GM19328 (cell line): ENCODE data around the gene CCDC159.
"Not testable (repeated sequence)": the region's sequence is repeated elsewhere in the genome, so short reads cannot be mapped to it uniquely, and the experiment has no call there.

ENCODE experiments used
- ATAC-seq: cut with Tn5 transposase; IDR thresholded peaks from one replicate; pipeline ENCODE4 v1.9.1; 2021; ENCODE audit warnings: mild to moderate bottlenecking, moderate library complexity; ENCODE audit not compliant: unreplicated experiment

The CCDC159 gene

DNA sequence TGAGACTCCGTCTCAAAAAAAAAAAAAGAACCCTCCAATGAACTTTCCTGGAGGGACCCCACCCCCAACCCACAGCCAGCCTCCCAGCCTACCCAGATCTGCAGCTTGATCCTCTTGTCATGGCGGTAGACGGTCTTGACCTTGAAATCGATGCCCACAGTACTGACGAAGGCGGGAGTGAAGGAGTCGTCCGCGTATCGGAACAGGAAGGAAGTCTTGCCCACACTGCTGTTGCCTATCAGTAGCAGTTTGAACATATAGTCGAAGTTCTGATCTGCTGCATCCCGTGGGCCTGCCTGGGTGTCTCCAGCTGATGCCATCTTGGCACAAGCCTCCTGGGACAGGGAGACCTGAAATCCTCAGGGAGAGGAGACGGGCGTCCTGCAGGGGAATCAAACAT, 9.2 kb upstream of the CCDC159 start:
- no peak for ATAC-seq

DNA sequence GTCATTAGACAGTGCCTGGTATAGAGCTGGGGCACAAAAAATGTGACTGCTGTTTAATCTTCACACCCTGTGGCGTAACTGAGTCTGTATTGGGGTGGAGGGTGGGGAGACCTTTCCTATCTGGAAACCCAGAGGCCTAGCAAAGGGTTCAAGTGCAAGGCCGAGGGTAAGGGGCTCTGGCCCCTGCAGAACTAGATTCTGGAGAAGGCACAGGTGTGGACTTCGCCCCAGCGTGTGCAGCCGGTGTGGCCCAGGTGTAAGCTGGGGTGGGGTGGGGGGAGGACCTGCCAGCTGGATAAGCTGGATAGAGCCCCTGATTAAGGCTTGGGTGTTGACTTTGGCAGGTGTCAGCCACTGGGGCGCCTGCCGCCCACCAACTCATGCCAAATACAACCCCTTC, 8.2 kb upstream of the CCDC159 start:
- no peak for ATAC-seq

DNA sequence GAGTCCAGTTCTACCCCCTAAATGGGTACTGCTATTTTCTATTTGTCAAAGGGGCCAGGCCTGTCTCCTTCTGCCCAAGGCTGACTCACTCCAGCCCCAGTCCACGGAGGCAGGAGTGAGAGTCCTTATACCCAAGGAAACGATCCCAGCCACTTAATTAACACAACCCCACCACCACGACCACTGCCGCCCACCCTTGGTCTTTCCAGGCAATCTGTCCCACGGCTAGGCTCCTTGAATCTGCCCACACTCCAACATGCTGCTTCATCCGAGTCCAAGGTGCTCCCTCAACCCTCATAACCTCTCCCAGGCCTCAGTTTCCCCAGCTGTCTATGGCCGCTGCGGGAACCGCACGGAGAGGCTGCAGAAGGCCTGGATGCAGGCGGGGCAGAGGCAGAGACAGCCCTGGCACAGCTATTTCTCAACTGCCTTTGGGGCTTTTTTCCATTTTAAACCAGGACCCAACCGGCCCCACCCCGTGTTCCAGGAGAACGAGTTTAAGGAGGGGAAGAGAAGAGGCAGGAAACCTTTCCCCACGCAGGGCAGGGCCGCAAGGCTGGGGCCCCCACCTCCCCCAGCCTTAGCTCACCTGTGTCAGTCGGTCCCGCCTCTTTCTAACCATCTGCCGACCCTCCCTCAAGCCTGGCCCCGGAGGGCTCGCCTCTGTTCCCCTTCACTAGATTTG, 7.6 kb upstream of the CCDC159 start:
- no peak for ATAC-seq

DNA sequence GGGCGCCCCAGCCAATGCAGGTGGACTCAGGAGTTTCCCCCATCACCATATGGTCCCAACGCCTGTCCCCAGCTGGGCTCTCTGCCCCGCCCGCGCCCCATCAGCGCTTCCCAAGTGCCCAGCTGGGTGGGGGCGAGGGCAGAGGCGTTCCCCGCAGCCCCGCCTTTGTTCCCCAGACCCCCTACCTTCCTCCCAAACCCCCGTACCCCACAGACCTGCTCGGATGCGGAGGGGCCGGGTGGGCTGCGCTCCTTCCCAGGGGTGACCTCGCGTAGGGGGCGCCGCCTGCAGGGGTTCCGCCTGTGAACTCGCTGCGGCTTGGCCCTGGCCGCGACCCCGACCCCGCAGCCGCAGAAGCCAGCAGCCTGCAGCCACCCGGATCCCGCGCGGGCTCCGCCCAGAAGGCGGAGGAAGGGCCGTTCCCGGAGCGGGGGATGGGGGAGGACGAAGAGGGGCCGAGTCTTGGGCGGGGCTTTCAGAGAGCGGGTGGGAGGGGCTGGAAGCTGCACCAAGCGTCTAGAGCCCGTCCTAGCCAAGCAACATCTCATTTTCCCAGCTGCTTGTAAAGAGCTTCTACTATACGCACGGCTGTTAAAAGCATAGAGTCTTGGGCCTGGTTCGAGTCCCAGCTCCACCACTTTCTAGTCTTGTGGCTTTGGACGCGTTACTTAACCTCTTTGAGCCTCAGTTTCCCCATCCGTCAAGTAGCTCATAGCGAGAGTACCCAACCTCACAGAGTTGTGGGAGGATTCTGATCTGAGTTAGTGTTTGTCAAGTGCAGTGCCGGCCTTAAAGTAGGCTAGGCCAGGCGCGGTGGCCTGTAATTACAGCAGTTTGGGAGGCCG, 6.8 kb upstream of the CCDC159 start, which contains the start of gene RAB3D:
RAB3D (minus strand) TSS at position 404 of the 845 bp plus-strand sequence. CDS start 2,258 bp downstream, outside the sequence.
- ATAC-seq: peak; percentile 59

DNA sequence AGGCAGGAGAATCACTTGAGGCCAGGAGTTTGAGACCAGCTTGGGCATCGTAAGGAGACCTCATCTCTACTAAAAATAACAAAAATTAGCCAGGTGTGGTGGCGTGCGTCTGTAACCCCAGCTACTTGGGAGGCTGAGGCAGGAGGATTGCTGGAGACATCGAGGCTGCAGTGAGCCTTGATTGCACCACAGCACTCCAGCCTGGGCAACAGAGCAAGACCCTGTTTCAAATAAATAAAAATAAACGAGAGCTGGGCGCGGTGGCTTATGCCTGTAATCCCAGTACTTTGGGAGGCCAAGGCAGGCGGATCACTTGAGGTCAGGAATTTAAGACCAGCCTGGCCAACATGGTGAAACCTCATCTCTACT, 6.2 kb upstream of the CCDC159 start:
- not testable (repeated sequence) for ATAC-seq

DNA sequence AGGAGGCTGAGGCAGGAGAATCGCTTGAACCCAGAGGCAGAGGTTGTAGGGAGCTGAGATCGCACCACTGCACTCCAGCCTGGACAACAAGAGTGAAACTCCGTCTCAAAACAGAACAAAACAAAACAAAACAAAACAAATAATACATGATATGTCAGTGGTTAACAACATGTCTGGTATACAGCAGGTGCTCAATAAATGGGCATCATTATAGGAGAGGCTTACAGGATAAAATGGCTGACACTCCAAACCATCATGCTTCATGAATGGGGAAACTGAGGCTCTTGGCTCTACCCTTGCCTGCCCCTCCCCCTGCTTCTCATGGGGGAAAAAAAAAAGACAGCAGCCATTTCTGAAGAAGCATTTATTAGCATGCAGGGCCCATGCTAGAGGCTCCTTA, 3.9 kb upstream of the CCDC159 start:
- ATAC-seq: no peak

DNA sequence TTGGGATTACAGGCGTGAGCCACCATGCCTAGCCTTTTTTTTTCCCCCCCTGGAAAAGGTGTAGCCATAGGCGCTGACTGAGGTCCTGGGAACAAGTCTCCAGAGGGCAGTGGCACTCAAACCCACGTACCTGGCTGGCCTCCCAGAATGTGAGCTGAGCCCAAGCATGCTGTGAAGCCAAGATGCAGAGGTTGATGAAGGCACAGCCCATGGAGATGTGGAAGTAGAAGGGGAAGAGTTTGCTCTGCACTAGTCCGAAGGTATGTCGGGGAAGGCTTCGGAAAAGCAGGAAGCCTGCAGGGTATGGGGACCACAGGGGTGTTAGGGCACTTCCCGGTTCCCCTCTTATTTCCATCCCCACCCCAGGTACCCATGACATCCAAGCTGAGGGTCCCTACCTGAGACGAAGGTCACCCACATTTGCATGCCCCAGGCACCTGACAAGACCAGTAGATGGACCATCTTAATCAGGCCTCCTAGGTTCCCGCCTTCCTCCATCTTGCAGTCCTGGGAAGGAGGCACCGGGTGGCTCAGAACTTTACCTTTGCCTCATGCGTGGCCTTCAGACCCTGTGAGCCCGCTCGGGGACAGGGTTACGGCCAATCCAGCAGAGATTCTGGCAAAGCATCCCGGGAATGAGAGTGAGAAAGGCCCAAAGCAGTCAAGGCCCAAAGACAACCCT, 1.1 kb upstream of the CCDC159 start:
- no peak for ATAC-seq

DNA sequence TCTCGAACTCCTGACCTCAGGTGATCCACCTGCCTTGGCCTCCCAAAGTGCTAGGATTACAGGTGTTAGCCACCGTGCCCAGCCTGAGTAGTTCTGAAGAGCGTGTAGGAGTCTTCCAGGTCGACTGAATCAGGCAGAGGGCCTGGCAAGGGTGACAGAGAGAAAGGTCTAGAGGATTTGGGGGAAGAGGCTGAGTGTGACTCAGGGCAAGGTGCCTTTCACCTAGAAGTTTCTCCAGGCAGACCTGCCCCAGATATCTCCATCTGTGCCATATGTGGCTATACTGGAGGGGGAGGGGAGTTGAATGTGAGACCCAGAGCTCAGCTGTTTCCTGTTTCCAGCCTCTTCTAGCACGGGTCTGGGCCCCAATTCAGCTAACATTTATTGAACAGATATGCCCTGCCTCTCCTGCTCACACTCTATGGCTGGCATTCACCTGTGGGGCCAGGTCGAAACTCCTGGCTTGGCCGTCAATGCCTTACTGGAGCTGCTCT, 1.3 kb downstream of the CCDC159 start:
- ATAC-seq: no peak

DNA sequence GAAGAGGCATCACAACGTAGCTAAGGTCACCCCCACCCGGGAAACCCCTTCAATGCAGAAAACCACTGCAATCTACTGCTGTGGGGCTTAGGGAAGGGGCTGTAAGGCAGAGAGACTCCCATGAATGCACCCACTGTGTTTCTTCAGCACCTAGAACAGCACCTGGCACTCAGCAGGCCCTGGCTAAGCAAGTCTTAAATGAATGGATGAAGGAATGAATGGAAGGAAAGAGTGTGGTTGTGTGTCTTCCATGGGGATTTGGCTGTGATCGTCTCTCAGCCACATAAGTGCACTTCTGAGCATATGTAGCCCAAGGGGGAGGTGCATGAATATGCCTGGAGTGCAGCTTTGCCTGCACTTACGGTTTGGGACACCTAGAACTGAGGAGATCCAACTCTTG, 2.9 kb downstream of the CCDC159 start:
- ATAC-seq: no peak

DNA sequence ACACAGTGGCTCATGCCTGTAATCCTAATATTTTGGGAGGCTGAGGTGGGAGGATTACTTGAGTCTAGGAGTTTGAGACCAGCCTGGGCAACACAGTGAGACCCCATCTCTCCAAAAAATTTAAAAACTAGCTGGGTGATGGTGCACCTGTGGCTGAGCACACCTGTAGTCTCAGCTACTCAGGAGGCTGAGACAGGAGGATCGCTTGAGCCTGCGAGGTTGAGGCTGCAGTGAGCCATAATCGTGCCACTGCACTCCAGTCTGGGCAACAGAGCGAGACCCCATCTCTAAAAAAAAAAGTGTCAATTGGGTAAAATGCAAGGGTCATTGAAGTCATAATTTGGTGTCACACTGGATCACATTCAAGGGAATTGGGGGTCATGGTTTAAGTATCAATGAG, 7.8 kb downstream of the CCDC159 start:
- ATAC-seq: not testable (repeated sequence)

DNA sequence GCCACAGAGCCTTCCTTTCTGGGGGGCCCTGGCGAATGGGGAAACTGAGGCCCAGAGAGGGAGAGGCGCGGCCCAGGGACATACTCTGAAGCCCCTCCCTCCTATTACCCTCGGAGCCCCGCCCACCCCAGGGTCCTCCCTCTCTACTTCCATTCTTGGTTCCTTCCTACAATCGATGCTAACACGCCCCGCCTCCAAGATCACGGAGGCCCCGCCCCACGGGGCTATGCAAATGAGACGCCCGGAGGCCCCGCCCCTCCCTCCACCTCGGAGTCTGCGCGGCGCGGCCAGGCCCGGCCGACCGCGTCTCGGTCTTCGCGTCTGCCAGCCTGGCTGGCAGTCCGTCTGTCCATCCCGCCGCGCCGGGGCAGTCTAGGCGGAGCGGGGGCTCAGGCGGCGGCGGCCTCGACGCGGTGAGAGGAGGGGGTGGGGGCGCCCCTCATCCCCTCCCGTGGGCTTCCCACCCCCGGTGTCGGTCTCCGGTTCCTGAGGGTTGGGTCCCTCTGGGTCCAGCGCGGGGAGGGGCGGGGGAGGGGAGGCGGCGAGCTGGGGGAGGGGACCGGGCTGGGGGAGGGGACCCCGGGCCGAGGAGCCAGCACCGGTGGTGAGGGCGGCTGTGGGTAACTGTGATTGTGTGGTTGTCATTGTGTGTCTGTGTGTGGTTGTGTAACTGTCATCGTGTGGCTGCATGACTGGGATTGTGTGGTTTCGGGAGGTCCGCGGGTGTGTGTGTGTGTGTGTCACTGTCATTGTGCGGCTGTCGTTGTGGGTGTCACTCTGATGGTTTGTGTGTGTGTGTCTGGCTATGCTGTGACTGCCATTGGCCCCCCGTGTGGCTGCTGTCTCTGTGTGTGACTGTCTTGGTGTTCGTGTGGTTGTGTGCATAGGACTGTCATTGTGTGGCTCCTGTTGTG, 9.1 kb downstream of the CCDC159 start, which contains the start of gene PLPPR2:
PLPPR2 (plus strand) TSS at position 273 of the 914 bp plus-strand sequence. CDS start 2,242 bp downstream, outside the sequence.
- no peak for ATAC-seq

DNA sequence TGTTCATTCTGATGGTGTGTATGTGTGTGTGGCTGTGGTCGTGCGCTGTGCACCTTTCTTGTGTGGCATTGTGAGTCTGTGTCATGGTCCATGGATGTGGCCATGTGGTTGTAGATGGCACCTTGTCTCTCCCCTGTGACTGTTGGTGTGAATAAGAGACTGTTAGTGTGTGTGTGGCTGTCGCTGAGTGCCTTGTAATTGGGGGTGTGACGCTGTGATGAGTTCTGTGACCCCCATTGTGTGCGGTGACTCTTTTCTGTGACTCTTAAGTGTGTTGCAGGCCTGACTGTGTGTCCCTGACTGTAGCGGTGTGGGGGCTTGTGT, 9.7 kb downstream of the CCDC159 start:
- ATAC-seq: no peak

DNA sequence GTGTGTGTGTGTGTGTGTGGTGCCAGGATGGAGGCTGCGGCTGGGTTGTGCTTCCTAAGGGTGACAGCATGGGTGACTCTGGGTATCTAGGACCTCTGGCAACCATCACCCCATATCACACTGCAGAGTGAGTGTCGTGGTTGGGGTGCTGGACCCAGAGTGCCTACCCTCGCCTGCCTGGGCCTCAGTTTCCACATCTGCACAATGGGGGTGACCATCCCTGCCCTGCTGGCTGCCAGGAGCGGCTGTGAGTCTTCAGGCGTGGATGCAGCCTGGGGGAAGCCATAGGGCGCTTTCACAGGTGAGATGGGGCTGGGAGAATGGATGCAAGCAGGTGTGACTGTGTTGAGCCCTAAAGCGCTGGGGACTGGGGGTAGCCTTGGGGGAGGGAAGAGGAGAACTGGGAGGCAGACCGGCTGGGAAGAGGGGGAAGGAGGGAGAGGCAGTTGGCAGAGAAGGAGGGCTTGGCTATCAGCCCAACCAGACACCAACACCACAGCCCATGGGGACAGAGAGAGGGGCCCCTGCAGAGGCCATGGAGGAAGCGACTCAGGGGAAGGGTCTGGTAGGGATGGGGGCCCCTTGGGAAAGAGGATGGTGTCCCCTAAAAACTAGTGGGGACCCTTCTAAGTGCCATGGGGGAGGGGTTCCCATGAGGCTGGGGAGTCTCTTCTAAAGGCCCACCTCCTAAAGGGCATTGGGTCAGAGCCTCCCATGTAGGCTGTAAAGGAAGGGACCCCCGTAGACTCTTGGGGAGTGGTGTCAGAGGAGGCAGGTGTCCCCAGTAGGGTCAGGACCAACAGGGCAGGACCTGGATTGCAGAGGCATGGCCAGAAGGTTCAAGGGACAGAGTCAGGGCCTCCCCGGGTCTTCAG, 10.6 kb downstream of the CCDC159 start:
- ATAC-seq: no peak

DNA sequence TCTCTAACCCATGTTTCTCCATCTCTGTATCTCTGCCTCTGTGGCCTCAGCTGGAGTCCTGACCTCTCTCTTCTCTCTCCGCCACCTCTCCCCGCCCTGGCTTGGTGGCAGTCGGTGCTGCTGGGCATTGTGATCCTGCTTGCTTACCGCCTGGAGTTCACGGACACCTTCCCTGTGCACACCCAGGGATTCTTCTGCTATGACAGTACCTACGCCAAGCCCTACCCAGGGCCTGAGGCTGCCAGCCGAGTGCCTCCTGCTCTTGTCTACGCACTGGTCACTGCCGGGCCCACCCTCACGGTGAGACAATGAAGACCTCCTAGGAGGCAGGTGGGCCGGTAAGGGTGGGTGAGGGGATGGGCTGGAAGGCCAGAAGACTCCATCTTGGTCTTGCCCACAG, 13.1 kb downstream of the CCDC159 start:
- ATAC-seq: no peak

DNA sequence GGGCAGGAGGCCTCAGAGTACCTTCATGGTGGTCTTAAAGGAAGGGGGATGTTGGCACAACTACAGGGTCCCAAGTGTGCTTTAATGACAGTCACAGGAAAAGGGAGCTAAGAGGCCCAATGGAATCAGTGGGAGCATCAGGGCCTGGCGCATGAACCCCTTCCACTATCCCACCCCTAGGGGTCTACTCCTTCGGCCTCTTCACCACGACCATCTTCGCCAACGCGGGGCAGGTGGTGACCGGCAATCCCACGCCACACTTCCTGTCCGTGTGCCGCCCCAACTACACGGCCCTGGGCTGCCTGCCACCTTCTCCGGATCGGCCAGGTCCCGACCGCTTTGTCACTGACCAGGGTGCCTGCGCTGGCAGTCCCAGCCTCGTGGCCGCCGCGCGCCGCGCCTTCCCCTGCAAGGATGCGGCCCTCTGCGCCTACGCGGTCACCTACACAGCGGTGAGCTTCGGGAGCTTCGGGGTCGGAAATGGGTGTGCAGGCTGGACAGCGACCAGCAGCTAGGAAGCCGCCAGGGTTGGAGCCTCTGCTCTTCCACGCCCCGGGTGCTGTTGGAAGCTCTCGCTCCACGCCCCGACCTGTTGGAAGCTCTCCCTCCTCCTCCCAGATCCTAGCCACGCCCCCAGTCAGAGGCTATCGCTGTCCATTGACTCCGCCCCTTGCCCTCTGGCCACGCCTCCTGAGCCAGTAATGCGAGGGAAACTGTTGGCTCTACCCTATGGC, 14.9 kb downstream of the CCDC159 start:
- ATAC-seq: no peak

DNA sequence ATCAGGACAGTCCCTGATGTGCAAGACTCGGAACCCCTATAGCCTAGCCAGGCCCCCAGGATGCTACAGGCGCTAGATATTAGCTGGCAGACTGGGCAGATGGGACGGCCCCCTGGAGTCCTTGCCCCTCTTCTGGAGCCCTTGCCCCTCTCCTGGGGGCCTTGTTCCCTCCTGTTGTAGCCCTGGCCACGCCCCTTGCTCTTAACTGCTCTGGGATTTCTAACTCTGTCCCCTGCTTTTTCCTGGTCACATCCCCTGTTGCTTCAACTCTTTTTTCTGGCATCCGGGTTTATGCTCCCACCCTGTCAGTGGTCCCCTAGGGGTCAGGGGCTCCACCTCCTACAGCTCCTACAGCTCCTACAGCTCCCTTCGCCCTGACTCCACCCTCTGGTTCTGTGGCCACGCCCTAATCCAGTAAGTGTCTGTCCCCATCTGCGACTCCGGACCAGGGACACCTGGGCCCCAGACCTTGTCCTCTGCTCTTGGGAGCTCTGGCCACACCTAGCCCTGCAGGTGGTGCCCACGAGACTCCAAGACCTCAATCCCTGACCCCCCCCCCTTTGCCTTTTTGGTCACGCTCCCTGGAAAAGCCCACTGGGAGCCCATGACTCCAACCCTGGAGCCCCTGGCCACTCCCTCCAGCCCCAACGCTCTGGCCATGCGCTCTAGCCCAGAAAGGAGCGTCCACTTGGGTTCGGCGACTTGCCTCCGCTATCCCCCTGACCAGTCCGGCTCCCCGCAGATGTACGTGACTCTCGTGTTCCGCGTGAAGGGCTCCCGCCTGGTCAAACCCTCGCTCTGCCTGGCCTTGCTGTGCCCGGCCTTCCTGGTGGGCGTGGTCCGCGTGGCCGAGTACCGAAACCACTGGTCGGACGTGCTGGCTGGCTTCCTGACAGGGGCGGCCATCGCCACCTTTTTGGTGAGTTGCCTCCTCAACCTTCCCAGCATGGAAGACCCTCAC, 15.7 kb downstream of the CCDC159 start:
- no peak for ATAC-seq

DNA sequence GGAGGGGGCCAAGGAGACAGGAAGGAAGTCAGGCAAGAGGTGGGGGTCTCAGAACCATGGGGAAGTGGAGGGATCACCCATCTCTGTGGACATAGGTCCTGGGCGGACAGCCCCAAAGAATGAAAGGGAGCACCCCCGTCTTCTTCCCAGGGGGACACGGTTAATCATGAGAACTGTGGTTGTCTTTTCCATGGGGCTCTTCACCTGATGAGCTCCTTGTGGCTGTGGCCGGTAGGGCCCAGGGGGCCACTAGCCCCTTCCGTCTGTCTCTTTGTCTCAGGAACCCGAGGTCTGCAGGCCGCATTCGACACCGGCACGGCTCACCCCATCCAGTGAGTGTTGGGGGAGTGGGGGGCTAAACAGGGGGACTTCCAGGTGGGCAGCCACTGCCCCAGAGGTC, 17.6 kb downstream of the CCDC159 start:
- ATAC-seq: no peak
